Testis (tissue), 3 donors: ENCODE measurements around the gene FOXO1. TPM values are rescaled to one million over a fixed set of nuclear protein-coding genes. Genes with fewer than 3 reads are reported as not detected.

Experiments
- DNase-seq: peaks from one replicate; pipeline ENCODE4 v3.0.0-alpha.2; 2019
- H3K27ac ChIP-seq, 2 donors: fragments of 200-600 bp; sonication (generic); one replicate each; pipeline ENCODE4 v1.5.1; 2019
- H3K27me3 ChIP-seq: fragments of 200-600 bp; sonication (generic); one replicate; pipeline ENCODE4 v1.5.1; 2019
- H3K36me3 ChIP-seq: fragments of 200-600 bp; sonication (generic); one replicate; pipeline ENCODE4 v1.5.1; 2017; ENCODE audit warnings: low read depth; ENCODE audit errors: missing control alignments
- H3K4me1 ChIP-seq: fragments of 200-600 bp; sonication (generic); one replicate; pipeline ENCODE4 v1.5.1; 2019
- H3K4me3 ChIP-seq, 2 donors: fragments of 200-600 bp; sonication (generic); one replicate each; pipeline ENCODE4 v1.5.1; 2017 to 2019
- H3K9me3 ChIP-seq: fragments of 200-600 bp; sonication (generic); one replicate; pipeline ENCODE4 v1.5.1; 2017
- POLR2A ChIP-seq: fragments of 450-650 bp; IDR thresholded peaks from one replicate; pipeline ENCODE4 v1.6.1; 2017; ENCODE audit warnings: antibody characterized with exemption, mild to moderate bottlenecking, moderate library complexity
- WGBS, 2 donors: methylation state at CpG; one replicate each; pipeline ENCODE4 v1.1.5; 2018; 5-methylcytosine and 5-hydroxymethylcytosine counted together
- intact Hi-C: fragments of 100-400 bp; cut with DNase I; formaldehyde crosslinking; loops from one replicate; pipeline ENCODE4 v1.15.1; 2023; ENCODE audit warnings: low total_unique reads
- polyA plus RNA-seq: library from polyadenylated mRNA; stranded (reverse); fragments of 350-450 nt; fragmentation: Illumina TruSeq; extraction: RNeasy Lipid Tissue Mini Kit (QIAGEN cat#74804); gene quantifications from one replicate; pipeline ENCODE4 v1.2.3, GENCODE V29; 2014; ENCODE audit warnings: low read depth, low replicate concordance; ENCODE audit not compliant: insufficient read depth
- total RNA-seq, 2 donors: library from RNA; depleted of rRNA; stranded (reverse); fragments of >200 nt; gene quantifications; one replicate each; pipeline ENCODE4 v1.2.3, GENCODE V29; 2016
- TF ChIP-seq, protein P1 (sequence below), 3 experiments: fragments of 450-650 bp in 2 of 3; fragments of 200-600 bp in 1 of 3; sonication (generic) in 1 of 3; IDR thresholded peaks; one replicate each; pipeline ENCODE4 v1.5.1; 2016 to 2019; ENCODE audit warnings: antibody characterized with exemption in 3 of 3, mild to moderate bottlenecking in 2 of 3, moderate library complexity in 1 of 3

FOXO1 gene
- total and polyA plus RNA-seq, 3 donors from 2014 or later, result 19.5 to 58.7 (median 52.2) TPM

DNA sequence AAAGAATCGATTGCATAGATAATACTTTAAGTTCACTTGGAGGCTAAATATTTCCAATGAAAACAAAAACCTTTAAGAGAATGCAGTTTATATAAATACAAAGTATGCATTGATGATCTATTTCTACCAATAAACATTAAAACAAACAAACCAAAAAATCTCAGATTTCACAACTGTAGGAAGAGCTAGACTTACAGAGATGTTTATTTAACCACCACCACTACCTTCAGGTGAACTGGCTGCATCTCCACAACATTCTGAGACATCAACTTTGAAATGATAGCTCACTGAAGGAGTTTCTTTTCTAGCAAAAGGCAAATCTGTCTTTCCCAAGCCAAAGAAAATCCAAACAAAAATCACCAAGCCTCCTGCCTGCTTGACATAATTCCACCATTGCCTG lies 44.2 kb downstream of the FOXO1 start:
- intact Hi-C loops, result no loop called here
- Histone ChIP-seq H3K27ac (no peak overlapping the region), H3K9me3 (no peaks in the 10 kb centered on the region), H3K27me3 (no peaks in the 10 kb centered on the region), H3K4me1 (no peaks in the 10 kb centered on the region), H3K36me3 (no peaks in the 10 kb centered on the region), H3K4me3 (no peak overlapping the region)
- WGBS, 2 donors, result 82 to 92% methylated on average over 1 of the region's 1 CpG
- no peak for DNase-seq
- TF ChIP-seq POLR2A, result no peak
- TF ChIP-seq, protein P1, sequence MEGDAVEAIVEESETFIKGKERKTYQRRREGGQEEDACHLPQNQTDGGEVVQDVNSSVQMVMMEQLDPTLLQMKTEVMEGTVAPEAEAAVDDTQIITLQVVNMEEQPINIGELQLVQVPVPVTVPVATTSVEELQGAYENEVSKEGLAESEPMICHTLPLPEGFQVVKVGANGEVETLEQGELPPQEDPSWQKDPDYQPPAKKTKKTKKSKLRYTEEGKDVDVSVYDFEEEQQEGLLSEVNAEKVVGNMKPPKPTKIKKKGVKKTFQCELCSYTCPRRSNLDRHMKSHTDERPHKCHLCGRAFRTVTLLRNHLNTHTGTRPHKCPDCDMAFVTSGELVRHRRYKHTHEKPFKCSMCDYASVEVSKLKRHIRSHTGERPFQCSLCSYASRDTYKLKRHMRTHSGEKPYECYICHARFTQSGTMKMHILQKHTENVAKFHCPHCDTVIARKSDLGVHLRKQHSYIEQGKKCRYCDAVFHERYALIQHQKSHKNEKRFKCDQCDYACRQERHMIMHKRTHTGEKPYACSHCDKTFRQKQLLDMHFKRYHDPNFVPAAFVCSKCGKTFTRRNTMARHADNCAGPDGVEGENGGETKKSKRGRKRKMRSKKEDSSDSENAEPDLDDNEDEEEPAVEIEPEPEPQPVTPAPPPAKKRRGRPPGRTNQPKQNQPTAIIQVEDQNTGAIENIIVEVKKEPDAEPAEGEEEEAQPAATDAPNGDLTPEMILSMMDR (IDR thresholded peaks at IDR 0.05), result no peak

DNA sequence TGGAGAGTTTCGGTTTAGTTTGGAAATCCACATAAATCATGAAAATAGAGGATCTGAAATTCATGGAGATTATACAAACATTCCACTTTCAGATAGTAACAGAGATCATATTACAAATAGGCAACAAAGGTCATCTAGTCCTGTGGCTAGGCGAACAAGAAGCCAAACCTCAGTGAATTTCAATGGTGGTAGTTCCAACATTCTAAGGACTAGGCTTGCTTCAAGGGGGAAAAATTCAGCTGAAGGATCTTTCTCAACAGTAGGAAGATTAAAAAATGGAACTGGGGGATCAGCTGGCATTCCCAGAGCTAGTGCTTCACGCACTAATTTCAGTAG lies 47.0 kb downstream of the FOXO1 start:
- H3K27ac ChIP-seq, result no peak overlapping the region
- 92 to 97% methylated on average over 3 of the region's 3 CpGs for WGBS, 2 donors
- intact Hi-C loops, result no loop called here

DNA sequence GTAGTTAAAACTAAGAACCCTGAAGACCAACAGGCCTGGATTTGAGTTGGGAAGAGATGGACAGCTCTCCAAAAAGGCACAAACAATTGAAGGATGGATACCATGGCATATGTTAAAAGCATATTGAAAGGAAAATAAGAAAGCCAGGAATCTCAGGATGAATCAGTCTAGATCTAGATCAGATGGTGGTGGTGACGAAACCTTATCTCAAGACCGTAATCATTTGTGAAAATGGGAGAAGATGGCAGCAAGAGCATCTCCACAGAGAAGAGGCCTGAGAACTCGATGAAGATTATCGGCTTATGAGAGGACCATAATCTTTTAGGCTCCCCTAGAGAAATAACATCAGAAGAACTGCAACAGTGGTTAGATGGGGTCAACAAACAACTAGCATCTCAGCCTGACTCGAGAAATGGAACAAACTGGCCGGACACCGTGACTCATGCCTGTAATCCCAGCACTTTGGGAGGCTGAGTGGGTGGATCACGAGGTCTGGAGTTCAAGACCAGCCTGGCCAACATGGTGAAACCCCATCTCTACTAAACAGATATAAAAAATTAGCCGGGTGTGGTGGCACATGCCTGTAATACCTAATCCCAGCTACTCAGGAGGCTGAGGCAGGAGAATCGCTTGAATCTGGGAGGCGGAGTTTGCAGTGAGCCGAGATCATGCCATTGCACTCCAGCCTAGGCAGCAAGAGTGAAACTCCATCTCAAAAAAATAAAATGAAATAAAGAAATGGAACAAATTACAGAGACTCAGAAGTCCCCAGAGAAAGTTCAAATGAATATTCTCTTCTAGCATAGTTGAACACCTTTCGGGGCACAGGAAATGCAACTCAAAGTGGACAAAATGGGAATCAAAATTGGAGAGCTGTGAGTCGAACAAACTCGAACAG lies 47.6 kb downstream of the FOXO1 start:
- DNase-seq, result no peak
- 93 to 96% methylated on average over 15 of the region's 15 CpGs for WGBS, 2 donors
- Histone ChIP-seq H3K27ac (no peak overlapping the region), H3K36me3 (no peaks in the 10 kb centered on the region), H3K4me1 (peaks cover 11% of the 10 kb centered on the region), H3K4me3 (no peak overlapping the region), H3K27me3 (no peaks in the 10 kb centered on the region), H3K9me3 (no peaks in the 10 kb centered on the region)
- intact Hi-C loops, result no loop called here
- TF ChIP-seq, protein P1 (IDR thresholded peaks at IDR 0.05), result no peak
- TF ChIP-seq POLR2A, result no peak

More for the DNA sequence above, 47.0 kb downstream of the FOXO1 start:
- H3K36me3 ChIP-seq, result no peaks in the 10 kb centered on the region
- peaks cover 4% of the 10 kb centered on the region for H3K4me1 ChIP-seq
- DNase-seq, result no peak
- H3K27me3 ChIP-seq, result no peaks in the 10 kb centered on the region
- no peak overlapping the region for H3K4me3 ChIP-seq
- TF ChIP-seq, protein P1 (IDR thresholded peaks at IDR 0.05), result no peak
- no peak for TF ChIP-seq POLR2A
- no peaks in the 10 kb centered on the region for H3K9me3 ChIP-seq

DNA sequence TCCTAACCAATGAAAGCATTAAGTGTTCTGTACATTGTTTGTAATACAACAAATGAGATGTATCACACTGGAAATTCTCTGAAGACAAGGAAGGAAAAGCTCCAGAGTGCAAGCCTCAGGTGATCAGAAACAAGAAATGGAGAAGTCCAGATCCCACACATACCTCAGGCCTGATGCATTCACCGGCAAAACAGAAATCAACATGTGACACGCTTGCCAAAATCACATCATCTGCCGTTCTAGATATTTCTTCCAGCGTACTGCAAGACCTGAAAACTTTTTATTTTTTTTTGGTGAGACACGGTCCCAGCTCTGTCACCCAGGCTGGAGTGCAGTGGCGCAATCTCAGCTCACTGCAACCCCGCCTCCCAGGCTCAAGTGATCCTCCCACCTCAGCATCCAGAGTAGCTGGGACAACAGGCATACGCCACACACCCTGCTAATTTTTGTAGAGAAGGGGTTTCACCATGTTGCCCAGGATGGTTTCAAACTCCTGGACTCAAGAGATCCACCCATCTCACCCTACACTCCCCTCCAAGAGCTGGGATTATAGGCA lies 48.6 kb downstream of the FOXO1 start:
- no peak overlapping the region for H3K27ac ChIP-seq
- H3K27me3 ChIP-seq, result no peaks in the 10 kb centered on the region
- intact Hi-C loops, result no loop called here
- no peak for DNase-seq
- H3K36me3 ChIP-seq, result no peaks in the 10 kb centered on the region
- 87 to 93% methylated on average over 8 of the region's 8 CpGs for WGBS, 2 donors
- no peak overlapping the region for H3K4me3 ChIP-seq
- peaks cover 20% of the 10 kb centered on the region for H3K4me1 ChIP-seq
- no peaks in the 10 kb centered on the region for H3K9me3 ChIP-seq
- TF ChIP-seq, protein P1 (IDR thresholded peaks at IDR 0.05), result no peak
- no peak for TF ChIP-seq POLR2A
